GM19193 (cell line): Measurements from ENCODE around the gene PSMD1.
A peak's percentile ranks its signal among the peaks of the same experiment; 100 is the strongest.

Experiments
- POLR2A ChIP-seq: IDR thresholded peaks from 4 replicates; pipeline ENCODE4 v1.6.1; 2011; ENCODE audit not compliant: insufficient read depth, insufficient read length; ENCODE audit errors: extremely low read depth

Gene PSMD1

GRCh38 chr2:231174211-231174651, 117.6 kb downstream of the PSMD1 start:
- no peak for TF ChIP-seq POLR2A

GRCh38 chr2:231176066-231176465, 119.4 kb downstream of the PSMD1 start:
- TF ChIP-seq POLR2A, result no peak

- no peak for TF ChIP-seq POLR2A
Observed at GRCh38 chr2:231177156-231178025, 120.7 kb downstream of the PSMD1 start.

- TF ChIP-seq POLR2A, result no peak
Observed at GRCh38 chr2:231181860-231182512, 125.3 kb downstream of the PSMD1 start.

GRCh38 chr2:231182513-231182899, 125.8 kb downstream of the PSMD1 start:
- peak; percentile 42 for TF ChIP-seq POLR2A

GRCh38 chr2:231183851-231184250, 127.2 kb downstream of the PSMD1 start:
- no peak for TF ChIP-seq POLR2A

GRCh38 chr2:231184319-231184718, 127.7 kb downstream of the PSMD1 start:
- TF ChIP-seq POLR2A, result no peak

- TF ChIP-seq POLR2A, result no peak
Observed at GRCh38 chr2:231185050-231185725, 128.5 kb downstream of the PSMD1 start.

- no peak for TF ChIP-seq POLR2A
Observed at GRCh38 chr2:231185886-231186285, 129.2 kb downstream of the PSMD1 start.

GRCh38 chr2:231186325-231186724, 129.7 kb downstream of the PSMD1 start:
- TF ChIP-seq POLR2A, result no peak

GRCh38 chr2:231187736-231188505, 131.3 kb downstream of the PSMD1 start:
- no peak for TF ChIP-seq POLR2A

- no peak for TF ChIP-seq POLR2A
Observed at GRCh38 chr2:231188506-231189170, 132.0 kb downstream of the PSMD1 start.

- TF ChIP-seq POLR2A, result no peak
Observed at GRCh38 chr2:231189171-231189530, 132.5 kb downstream of the PSMD1 start.
